ENCODE measurements around the gene UBE2G2.

Gene UBE2G2

GRCh38 chr21:44762221-44763049 is 39.2 kb downstream of the UBE2G2 start:
- DNase-seq = no peak

GRCh38 chr21:44761747-44762208 is 39.8 kb downstream of the UBE2G2 start:
- no peak for DNase-seq

GRCh38 chr21:44761011-44761729 is 40.5 kb downstream of the UBE2G2 start:
- no peak for DNase-seq

DNA sequence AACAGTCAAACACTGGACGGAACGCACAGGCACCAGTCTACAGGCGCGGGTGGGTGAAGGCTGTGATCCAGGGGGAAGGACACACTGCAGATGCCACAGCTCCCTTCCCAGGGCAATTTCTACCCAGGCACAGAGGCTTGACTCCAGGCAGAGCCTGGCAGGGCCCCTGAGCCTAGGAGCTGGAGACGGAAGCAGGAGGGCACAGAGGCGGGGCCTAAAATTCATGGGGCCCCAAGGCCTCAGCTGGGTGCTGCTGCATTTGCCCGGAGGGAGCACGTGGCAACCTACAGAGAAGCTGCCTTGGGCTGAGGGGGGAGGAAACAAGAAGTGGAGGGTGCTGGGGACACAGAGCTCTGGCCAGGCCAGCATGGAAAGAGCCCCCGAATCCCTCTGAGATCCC is 41.2 kb downstream of the UBE2G2 start:
- DNase-seq = no peak

GRCh38 chr21:44759628-44760285 is 41.9 kb downstream of the UBE2G2 start:
- DNase-seq = no peak

DNA sequence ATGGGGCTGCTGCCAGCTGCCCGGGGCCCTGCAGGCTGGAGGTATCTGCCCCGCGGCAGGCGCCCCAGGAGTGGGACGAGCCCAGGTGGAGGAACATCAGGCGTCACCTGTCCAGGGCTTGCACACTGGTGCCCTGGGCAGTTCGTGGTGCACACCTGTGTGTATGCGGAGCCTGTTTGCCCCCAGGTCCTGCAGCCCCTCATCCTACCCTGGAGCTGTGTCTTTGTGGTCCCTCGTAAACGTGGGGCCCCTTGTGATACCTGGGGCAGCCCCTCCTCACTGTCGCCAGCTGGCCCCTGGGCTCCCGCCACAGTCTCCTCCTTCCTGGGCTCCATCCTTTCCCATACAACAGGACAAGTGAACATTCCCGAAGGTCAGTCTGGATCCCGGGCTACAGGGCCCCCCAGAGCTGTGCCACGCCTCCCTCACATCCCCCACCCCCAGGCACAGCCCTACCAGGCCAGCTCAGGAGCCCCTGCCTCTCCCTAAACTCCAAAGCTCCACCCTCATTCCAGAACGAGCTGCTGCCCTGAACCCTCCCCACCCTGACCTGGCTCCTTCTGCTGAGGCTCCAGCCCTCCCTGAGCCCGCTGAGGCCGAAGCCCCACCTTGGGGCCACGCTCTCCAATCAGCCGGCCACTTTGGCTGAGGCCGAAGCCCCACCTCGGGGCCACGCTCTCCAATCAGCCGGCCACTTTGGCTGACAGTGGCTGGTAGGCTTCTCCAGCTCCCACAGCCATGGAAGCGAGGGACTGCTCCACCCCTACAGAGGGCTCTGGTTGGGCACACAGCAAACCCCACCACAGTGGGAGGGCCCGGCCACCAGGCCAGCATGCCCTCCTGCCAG is 42.6 kb downstream of the UBE2G2 start:
- DNase-seq = no peak

GRCh38 chr21:44758141-44758561 is 43.5 kb downstream of the UBE2G2 start:
- DNase-seq = no peak

GRCh38 chr21:44757731-44758130 is 43.9 kb downstream of the UBE2G2 start:
- no peak for DNase-seq

DNA sequence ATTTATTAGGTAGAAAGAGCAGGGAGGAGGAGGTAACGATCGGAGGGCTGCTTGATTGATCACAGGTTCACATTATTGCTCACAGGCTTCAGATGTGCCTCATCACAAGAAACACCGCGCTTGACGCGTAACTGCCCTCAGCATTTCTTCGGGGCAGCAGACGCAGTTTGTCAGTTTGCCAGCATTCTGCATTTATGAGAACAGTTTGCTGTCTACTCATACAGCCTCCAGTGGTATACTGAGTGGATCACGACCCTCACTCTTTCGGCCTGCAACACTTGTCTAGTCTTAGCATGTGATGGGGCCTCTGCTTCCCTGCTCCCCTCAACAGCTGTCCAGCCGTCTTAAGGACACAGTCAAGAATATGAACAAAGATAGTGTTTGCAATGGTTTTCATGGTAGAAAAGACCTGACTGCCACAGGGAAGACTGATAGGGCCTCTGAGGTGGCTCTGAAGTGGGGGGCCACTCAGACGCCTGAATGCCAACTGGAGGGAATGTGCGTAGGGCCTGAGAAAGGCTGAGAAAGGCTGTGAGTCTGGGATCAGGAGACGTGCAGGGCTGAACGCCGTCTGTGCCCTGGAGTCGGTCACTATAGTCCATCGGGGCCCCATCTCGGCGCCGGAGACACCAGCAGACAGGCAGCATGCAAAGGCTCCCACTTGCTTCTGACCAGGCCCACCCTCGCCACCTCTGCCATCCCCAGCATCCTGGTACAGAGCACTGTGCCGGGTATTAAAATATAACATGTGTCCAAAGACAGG is 45.0 kb downstream of the UBE2G2 start:
- no peak for DNase-seq

GRCh38 chr21:44755227-44755626 is 46.4 kb downstream of the UBE2G2 start:
- DNase-seq = no peak

DNA sequence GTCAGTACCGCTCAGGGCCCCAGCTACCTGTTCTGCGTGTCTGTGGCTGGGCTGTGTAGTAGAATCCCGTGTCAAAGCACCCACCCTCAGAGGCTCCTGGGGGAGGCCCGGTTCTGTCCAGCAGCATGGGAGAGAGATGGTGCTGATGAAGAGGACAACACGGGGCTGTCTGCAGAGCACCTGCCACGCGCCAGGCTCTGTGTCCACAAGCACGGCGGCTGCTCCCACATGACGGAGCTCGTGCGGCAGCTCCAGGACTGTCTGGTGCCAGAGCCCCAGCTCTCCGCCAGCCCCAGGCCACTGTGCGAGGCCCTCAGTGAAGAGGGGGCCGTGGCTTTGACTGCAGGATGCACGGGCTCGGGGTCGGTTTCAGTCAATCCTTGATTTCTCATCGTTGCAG is 48.3 kb downstream of the UBE2G2 start:
- no peak for DNase-seq

DNA sequence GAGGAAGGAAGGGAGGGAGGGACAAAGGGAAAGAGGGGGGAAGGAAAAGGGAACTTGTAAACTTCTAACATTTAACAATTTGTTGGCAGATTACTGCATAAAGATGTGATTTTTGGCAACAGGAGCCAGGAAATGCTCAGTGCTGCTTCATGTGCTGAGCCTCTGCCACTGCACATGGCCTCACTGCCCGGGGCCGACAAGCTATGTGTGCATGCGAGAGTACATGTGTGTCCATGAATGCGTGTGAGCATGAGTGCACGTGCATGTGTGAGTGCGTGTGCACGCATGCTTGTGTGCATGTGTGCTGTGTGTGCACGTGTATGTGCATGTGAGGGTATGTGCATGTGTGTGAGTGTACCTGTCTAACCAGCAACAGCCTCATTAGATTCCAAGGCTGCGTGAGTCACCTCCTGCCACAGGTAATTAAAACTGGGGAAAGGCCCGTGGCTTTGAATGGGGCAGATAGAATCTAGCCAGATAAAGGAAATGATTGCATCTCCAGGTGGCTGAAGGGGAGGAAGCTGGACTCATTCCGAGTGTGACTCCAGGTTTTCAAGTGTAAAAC is 48.9 kb downstream of the UBE2G2 start:
- DNase-seq = no peak

GRCh38 chr21:44751799-44752636 is 49.6 kb downstream of the UBE2G2 start:
- DNase-seq = no peak

DNA sequence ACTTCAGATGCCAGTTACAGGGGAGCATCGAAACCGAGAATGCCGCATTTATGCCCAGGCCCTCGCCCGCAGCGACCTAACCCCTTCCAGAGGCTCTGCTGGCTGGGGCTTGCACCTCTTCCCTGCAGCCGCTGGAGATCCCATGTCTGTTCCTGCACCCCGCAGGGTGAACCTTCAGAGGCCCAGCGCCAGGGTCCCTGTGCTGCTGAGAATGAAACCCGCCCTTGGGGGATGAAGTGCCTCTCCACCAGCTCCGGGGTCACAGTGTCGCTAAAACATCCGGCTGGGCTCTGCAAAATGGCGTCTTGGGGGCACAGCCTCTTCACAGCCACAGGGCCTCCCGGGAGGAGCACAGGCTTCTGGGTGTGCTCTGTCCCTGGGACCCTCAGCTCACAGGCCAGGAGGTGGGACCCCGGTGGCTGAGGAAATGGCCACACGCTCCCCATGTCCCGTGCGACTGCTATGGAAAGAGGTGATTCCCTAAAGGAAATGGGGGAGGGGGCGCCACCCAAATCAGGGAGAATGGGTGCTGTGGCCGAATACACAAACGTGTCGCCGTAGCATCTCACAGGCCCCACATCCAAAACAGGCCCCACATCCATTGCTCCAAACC is 50.3 kb downstream of the UBE2G2 start:
- DNase-seq = no peak

GRCh38 chr21:44750675-44751025 is 51.0 kb downstream of the UBE2G2 start:
- no peak for DNase-seq

- DNase-seq = no peak
Measured at GRCh38 chr21:44749759-44750674, 51.6 kb downstream of the UBE2G2 start.

- no peak for DNase-seq
Measured at GRCh38 chr21:44749116-44749758, 52.4 kb downstream of the UBE2G2 start.

- no peak for DNase-seq
Measured at GRCh38 chr21:44748621-44749020, 53.0 kb downstream of the UBE2G2 start.
